GM03348 (cell line): ENCODE results near the gene TPR.

ENCODE experiments used
- DNase-seq: peaks from one replicate; pipeline ENCODE4 v3.0.0; 2012; ENCODE audit warnings: low spot score

TPR gene

DNA sequence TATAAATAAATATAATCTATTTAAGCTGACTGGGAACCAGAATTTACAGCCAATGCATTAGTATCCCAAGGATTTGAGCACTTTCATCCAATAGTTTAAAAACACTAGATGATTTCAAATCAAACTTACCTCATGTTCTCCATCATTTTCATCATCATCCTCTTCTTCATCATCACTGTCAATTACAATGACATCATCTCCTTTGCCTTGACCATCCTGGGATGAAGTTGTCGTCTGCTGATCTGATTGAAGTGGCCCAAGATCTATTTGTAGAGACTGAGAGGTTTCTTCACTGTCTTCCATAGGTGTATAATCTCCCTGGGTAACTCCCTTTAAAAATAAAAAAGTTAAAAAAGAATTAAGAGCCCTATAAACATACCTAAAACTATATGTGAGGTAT lies 47.7 kb downstream of the TPR start:
- no peak for DNase-seq

DNA sequence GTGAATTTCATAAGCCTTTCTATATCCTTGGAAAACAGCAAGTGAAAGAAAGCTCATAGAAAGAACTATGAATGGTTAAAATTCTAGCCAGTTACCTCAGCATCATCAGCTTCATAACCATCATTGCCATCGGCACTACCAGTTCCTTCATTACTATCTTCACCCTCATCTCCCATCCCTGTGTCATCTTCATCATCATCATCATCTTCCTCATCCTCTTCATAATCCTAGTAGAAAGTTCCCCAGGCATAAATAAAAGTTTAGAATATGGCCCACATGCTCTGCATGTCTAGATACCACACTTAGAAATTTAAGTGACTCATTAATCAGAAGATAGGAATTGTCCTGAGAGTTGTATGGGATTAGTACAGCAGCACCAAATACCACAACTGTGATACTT lies 49.0 kb downstream of the TPR start:
- no peak for DNase-seq

DNA sequence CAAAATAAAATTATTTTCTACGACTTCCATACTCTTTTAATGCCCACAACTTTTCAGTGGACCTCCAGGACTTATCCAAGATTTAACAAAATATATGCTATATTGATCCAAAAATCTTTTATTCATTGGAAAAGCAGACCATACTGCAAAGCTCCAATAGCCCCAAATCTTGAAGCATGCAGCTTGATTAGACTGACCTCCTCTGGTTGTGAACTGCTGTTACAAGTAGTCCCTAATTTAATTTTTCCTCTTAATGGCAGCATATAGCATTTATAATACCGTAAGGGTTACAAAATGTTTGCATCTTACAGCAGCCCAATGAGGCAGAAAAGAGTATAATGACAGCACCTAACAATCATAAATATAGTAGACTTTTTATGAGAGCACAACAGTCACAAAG lies 49.8 kb downstream of the TPR start:
- DNase-seq = peak; percentile 11

DNA sequence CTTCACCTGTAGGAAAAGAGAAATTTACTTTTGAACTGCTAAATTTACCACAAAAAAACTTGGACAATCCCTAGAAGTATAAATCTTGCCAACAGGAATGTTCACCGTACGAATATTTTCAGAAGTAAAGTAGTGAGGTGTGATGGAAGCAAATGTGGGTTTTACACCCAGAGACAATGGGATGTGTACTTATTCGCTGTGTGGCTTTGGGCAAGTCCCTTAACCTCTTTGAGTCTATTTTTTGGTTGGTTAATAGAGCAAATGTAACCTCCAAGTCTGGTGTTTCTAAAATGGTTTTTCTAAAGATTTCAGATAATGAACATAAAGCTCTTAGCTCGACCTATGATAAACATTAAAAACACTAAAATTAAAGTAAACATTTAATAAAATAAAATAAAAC lies 51.2 kb downstream of the TPR start:
- DNase-seq = no peak

DNA sequence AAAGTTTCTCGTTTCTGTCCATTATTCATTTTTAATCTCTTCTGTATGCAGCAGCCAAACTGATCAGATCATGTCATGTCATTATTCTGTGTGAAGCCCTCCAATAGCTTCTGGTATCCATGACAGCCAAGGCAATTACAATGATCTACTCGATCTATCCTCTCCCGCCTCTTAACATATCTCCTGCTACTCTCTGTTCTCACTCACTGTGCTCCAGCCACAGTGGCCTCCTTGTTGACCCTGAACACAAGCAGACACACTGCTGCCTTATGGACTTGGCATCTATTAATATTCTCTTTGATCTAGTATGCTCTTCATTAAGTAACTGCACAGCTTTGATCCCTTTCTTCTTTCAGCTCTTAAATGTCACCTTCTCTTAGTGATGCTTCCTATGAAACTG lies 59.5 kb downstream of the TPR start:
- DNase-seq = no peak

DNA sequence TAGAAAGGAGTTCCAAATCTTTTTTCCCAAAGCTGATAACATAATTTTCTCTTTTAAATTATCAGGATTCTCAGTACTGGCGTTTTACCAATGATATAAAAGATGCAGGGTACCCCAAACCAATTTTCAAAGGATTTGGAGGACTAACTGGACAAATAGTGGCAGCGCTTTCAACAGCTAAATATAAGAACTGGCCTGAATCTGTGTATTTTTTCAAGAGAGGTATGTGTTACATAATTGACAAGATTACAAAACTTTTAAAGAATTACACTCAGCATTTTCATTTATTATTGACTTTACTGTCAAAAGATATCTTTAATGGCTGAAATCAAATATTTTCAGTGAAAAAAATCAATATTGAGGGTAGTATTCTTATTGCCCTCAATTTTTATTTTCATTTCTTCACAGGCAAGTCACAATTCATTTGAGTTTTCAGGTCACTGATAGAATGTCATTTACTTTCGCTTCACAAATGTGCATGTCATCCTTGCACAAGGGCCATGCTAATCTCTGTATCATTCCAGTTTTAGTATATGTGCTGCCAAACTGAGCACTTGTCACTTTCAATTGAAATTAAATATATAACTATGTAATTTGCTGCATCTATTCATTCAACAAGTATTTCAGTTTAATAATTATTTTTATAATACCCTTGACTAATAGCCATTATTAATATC lies 63.5 kb downstream of the TPR start:
- no peak for DNase-seq

DNA sequence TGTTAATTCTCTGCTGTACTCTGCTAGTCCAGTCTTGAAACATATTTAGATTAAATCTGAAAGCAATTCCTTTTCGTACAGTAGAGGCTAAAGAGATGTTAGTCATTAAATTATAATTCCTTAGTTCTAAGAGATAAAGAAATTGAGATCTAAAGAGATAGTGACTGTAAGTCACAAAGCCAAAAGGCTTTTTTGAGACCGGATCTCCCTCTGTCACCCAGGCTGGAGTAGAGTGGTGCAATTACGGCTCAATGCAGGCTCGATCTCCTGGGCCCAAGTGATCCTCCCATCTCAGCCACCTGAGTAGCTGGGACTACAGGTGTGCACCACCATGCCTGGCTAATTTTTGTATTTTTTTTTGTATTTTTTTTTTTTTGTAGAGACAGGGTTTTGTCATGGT lies 64.7 kb downstream of the TPR start:
- DNase-seq = no peak

DNA sequence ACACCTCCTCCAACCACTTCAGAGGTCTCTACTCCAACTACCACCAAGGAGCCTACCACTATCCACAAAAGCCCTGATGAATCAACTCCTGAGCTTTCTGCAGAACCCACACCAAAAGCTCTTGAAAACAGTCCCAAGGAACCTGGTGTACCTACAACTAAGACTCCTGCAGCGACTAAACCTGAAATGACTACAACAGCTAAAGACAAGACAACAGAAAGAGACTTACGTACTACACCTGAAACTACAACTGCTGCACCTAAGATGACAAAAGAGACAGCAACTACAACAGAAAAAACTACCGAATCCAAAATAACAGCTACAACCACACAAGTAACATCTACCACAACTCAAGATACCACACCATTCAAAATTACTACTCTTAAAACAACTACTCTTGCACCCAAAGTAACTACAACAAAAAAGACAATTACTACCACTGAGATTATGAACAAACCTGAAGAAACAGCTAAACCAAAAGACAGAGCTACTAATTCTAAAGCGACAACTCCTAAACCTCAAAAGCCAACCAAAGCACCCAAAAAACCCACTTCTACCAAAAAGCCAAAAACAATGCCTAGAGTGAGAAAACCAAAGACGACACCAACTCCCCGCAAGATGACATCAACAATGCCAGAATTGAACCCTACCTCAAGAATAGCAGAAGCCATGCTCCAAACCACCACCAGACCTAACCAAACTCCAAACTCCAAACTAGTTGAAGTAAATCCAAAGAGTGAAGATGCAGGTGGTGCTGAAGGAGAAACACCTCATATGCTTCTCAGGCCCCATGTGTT lies 66.6 kb downstream of the TPR start:
- no peak for DNase-seq

DNA sequence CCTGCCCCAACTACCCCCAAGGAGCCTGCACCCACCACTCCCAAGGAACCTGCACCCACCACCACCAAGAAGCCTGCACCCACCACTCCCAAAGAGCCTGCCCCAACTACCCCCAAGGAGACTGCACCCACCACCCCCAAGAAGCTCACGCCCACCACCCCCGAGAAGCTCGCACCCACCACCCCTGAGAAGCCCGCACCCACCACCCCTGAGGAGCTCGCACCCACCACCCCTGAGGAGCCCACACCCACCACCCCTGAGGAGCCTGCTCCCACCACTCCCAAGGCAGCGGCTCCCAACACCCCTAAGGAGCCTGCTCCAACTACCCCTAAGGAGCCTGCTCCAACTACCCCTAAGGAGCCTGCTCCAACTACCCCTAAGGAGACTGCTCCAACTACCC lies 67.6 kb downstream of the TPR start:
- DNase-seq = no peak

DNA sequence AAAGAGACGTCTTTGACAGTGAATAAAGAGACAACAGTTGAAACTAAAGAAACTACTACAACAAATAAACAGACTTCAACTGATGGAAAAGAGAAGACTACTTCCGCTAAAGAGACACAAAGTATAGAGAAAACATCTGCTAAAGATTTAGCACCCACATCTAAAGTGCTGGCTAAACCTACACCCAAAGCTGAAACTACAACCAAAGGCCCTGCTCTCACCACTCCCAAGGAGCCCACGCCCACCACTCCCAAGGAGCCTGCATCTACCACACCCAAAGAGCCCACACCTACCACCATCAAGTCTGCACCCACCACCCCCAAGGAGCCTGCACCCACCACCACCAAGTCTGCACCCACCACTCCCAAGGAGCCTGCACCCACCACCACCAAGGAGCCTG lies 68.5 kb downstream of the TPR start:
- no peak for DNase-seq

DNA sequence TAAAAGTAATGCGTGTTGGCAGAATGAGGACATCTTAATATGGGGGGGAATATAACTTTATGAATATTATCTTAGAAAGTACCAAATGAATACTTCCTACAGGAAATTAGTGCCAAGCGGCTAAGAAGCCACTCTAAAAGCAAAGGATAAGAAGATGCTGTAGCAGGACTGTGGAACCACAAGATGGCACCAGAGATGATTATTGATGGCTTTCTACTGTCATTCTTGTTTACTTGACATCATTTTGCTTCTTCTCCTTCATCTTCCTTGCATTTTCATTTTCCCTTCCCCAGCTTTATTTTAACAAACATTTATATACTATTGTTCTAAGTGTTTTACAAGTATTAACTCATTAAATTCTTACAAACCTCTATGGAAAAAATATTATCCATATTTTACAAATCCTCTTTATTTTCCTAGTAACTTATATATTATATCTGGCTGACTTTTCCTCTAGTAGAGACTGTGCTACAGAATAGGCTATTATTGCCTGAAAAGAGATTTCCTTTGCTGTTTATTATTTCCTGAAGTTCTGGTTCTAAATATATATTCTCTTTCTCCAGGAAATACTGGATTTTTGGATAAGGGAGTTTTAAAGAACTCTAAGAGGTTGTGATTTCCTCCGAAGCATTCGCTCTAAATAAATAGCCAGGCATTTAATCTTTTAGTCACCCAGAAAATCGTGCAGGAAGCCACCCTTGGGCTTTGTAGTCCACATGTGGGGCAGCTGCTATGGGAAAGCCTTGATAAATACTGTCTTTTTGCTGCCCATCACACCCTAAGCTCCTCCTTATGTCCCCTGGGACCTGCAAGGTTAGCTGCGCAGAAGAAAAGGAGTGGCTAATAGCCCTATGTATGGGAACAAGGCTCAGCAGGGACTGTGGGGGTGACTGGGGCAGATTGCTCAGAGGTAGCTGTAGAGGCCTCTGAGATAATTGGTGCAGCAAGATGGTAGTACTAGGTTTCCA lies 69.8 kb downstream of the TPR start:
- peak; percentile 57 for DNase-seq

DNA sequence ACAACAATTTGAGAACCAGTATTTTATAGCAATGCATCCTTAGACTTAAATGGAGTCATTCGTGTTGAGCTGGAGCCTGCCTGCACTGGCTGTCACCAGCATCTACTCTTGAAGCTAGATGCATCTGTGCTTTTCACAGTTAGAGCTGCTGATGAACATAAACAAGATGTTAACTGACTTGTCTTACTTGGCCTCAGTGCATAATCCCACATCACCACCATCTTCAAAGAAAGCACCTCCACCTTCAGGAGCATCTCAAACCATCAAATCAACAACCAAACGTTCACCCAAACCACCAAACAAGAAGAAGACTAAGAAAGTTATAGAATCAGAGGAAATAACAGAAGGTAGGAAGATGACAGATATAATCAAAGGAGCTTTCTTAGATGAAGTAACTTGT lies 71.1 kb downstream of the TPR start:
- DNase-seq = no peak

DNA sequence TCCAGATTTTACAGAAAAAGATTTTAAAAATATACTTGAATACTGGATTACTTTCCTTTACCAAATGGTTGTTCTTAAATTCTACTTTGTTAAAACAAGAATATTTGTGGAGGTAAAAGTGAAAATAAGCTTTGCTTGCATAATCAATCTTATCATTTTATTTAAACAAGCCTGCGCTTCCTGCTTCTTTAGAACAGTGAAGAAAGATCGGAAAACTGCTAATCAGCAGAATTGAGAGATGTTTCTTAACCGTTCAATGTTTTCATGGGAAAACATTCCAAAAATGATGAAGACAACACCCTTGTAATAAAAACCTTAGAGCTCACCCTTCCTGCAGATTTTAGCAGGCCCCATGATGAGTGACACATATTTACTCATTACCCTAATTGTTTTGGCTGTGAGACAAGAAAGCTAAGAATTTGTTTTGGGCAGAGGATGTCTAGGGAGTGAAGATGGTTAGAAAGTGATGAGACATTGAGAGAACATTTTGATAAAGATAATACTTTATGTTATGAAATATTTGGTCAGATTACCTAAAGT lies 72.6 kb downstream of the TPR start:
- no peak for DNase-seq

DNA sequence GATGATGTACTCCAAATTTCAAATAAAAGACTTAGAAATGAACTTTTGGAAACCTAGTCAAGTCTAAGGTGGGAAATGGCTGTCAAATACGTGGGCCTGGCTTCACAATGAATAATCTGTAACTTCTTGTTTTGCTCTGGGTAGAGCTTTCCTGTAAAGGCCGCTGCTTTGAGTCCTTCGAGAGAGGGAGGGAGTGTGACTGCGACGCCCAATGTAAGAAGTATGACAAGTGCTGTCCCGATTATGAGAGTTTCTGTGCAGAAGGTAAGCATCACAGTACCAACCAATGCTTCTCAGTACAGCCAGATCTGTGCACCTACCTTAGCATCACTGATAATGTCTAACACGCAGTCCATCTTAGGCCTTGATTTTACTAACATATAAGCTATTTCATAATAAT lies 73.6 kb downstream of the TPR start:
- no peak for DNase-seq

DNA sequence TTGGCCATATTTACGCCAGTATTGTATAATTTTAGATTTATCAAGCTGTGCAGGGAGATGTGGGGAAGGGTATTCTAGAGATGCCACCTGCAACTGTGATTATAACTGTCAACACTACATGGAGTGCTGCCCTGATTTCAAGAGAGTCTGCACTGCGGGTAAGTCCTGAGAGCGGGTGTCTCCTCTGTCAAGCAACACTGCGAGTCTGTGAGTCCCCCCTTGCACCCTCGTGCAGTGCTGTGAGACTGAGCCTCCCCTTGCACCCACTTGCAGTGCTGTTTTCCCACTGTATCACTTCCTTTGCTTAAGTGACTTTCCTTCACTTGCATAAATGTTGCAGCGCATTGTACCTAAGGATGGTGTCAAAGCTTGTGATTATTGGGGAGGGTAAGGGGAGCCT lies 75.0 kb downstream of the TPR start:
- DNase-seq = no peak

DNA sequence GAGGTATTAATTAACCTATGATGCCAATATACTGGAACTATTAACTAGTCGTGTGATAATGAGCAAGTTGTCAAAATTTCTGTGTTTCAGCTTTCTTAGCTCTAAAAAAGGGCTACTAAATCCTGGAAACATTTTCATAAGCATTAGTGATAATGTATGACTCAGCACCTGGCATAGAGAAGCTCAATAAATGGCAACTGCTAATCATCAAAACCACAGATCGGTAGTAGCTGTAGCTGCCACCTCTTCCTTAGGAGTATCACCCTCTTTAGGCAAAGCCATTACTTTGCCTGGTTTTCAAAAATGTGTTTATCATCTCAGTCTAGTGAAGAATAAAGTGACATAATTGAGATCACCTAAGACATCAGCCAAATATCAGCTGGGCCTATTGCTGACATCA lies 75.5 kb downstream of the TPR start:
- DNase-seq = no peak

DNA sequence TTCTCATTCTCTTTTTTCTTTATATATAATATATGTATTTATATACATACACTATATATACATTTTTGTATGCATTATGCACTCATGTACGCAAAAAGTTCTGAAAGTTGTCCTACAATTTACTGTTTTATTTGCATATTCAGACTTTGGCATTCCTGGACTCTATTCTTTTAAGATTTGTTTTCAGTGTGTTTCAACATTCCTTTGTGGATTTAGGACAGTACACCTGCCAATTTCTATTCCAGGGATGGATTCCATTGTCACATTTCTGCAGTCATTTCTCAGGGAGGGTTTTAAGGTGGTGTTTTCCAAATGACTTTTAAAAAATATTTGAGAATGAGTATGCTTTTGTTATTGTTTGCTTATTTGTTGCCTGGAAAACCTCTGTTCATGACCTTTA lies 76.2 kb downstream of the TPR start:
- DNase-seq = no peak

DNA sequence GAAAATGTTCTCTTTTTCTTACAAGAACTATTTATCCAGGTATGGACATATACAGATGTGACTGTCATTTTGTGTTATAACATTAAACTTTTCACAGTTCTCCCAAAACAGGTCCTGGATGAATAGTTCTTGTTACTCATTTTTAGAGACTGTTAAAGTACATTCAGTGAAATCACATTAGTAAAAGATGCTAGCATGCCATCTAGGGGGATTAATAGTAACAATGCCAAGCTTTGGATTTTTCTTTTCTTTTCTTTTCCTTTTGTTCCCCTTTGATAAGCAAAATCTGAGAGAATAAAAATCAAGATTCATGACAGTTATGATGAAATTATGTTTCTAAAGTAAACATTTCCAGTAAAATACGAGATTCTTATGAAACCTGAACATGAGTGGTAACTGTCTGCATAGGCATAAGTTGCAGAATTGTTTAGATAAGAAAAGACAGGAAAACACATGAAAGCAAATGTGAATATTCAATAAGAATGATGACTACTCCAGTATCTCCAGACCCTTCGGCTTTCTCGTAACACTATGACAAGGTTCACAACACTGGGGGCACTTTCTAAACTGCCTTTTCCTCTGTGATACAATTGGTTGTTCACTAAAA lies 77.5 kb downstream of the TPR start:
- DNase-seq = no peak

DNA sequence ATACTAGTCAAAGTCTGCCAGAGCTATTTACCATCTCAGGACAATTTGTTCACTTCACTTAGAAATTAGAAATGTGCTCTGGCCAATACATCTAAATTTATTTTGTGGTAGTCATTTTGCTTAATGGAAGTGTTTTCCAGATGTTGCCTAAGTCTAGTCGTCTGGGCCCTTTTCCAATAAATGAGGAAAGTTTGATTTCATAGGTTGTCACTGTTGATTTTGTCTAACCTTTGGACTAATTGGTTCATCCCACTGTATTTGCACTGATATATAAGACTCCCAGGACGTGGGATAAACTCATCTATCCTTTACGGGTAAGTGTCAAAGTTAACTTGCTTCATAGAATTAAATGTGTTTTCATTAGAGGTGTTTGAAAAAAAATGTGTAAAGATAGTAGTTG lies 79.1 kb downstream of the TPR start, which contains the start of gene PRG4:
Gene PRG4, plus strand, starts transcription at position 300 of the 400 bp plus-strand sequence.
- DNase-seq = peak; percentile 12

DNA sequence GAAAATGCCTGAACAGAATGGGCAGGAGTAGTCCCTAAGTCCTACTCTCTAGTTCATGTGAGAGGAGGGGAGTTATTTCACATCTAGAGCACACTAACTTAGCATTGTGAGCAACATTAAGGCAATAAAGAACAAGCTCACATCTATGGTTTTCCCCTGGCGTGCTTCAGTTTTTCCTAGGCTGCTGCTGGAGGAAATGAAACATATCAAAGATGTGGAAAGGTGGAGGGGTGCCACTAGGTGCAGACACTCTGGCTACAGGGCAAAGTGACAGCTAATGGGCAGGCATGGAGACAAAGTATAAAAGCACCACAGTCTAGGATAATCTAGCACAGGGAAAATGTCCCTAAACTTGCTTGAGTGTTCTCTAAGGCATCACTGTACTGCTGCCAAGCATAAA lies 82.2 kb downstream of the TPR start:
- no peak for DNase-seq

DNA sequence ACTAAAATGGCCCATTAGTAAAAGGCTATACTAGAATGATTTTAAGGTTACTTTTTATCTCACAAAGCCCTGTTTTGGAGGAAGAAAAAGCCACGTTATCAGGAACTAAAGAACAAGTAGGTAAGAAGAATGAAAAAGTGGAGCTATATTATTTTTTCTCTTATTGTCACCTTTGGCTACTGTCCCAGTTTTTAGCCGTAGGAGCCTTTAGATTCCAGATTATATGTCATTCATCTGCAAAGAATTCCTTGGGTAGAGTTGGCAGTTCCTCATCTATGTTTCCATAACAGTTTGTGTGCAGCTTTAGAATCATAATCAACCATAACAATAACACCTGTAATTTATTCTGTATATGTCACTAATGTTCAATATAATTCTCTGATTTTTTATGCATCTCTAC lies 83.8 kb downstream of the TPR start:
- DNase-seq = no peak

DNA sequence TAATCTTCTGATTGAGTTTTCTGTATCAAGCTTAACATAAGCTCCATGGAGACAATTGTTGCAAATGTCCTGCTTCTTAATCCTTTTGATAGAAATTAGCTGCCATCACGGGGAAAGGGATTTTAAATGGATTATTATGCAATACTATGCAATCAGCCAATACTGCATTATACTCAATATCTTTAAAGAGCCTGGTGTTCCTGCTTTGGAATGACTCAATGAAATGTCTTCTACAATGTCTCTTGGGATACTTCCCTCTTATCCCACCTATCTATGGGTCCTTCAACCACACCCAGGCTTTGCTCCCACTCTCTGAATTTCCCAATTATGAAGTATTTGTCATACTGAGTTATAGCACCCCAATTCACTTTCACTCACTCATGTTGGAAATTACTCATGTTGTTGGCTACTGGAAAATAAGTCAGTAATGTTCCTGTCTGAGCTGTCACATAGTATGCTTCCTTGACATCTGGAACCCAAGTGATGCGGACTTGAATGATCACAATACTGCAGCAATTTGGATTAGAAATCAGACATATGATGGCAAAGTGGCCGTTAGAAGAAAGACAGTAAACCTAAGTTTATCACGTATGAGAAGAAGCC lies 85.0 kb downstream of the TPR start:
- DNase-seq = no peak
